ENCODE results near the gene RNF39.
A peak's percentile ranks its signal among the peaks of the same experiment; 100 is the strongest.

RNF39 gene

DNA sequence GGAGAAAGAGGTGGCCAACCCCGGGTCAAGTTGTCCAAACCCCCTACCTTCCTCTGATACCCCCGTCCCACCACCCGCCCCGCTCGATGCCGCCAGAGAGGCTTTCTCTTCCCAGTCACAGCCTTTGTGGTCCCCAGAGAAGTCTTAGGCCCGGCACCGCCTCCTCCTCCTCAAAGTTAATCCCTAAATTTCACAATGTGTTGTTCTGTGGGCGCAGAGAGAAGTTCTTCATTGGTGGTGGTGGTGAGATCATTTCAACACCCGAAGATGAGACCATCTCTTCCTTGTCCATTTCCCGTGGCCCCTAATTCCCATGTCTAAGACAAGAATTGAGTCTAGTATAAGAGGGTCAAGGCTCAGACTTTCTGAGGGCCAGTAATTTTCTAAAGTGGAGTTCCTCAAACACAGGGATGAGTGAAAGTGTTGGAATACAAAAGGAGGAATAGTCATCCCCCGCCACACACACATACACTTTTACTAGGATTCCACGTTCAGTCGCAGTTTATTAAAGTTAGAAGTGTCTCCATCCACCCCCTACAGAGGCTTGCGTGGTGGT, 26.9 kb upstream of the RNF39 start:
- DNase-seq (ENCODE audit: low read depth): peak; percentile 60
- TF ChIP-seq, protein P1, sequence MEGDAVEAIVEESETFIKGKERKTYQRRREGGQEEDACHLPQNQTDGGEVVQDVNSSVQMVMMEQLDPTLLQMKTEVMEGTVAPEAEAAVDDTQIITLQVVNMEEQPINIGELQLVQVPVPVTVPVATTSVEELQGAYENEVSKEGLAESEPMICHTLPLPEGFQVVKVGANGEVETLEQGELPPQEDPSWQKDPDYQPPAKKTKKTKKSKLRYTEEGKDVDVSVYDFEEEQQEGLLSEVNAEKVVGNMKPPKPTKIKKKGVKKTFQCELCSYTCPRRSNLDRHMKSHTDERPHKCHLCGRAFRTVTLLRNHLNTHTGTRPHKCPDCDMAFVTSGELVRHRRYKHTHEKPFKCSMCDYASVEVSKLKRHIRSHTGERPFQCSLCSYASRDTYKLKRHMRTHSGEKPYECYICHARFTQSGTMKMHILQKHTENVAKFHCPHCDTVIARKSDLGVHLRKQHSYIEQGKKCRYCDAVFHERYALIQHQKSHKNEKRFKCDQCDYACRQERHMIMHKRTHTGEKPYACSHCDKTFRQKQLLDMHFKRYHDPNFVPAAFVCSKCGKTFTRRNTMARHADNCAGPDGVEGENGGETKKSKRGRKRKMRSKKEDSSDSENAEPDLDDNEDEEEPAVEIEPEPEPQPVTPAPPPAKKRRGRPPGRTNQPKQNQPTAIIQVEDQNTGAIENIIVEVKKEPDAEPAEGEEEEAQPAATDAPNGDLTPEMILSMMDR (conservative IDR thresholded peaks at IDR 0.05; ENCODE audit: low read length): no peak
- H3K4me3 ChIP-seq (ENCODE audit: low read length): peak overlapping the region; percentile 53

DNA sequence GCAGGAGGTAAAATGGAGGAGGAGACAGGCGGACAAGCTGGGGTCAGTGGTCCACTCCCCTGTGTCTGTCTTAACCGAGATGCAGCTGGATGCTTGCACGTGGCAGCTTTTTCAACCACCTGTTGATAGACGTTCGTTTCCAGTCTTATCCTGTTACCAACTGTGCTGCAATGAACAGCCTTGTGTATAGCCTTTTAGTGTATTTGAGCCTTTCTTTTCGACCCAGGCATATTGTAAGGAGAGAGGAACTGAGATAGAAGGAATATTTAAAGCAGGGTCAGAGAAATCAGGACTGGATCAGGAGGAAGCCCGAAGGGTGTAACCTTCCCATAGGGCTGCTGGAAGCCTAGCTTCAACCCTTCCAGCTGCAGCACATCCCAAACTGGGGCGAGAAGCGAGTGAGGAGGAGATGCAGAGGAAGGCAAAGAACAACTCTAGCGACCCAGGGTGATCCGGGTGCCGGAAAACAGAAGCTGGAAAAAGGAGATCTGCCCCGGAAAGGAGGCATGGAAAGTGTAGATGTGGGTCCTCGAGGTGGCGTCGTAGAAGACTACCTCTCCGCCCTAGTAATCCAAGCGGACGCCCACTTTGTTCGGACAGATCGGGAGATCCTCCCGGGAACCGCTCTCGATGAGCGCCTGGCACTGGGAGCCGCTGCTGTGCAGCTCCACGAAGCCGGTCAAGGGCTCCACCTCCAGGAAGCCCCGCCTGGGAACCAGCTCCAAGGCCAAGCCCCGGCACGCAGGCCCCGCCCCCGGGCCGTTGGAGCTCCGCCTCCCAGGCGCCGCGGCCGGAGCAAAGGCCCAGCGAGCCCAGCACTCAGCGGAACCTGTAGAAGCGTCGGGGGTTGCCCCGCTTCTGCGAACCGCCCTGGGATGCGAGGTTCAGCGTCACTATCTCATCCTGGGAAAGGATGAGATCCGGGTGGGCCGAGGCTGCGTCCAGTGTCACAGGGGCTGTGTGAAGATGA, 26.2 kb upstream of the RNF39 start:
- TF ChIP-seq, protein P1 (conservative IDR thresholded peaks at IDR 0.05; ENCODE audit: low read length): peak; percentile 33; the same call in 1 of the 2 replicates
- peak overlapping the region; percentile 64 for H3K4me3 ChIP-seq (ENCODE audit: low read length)
- peak; percentile 83 for DNase-seq (ENCODE audit: low read depth)

DNA sequence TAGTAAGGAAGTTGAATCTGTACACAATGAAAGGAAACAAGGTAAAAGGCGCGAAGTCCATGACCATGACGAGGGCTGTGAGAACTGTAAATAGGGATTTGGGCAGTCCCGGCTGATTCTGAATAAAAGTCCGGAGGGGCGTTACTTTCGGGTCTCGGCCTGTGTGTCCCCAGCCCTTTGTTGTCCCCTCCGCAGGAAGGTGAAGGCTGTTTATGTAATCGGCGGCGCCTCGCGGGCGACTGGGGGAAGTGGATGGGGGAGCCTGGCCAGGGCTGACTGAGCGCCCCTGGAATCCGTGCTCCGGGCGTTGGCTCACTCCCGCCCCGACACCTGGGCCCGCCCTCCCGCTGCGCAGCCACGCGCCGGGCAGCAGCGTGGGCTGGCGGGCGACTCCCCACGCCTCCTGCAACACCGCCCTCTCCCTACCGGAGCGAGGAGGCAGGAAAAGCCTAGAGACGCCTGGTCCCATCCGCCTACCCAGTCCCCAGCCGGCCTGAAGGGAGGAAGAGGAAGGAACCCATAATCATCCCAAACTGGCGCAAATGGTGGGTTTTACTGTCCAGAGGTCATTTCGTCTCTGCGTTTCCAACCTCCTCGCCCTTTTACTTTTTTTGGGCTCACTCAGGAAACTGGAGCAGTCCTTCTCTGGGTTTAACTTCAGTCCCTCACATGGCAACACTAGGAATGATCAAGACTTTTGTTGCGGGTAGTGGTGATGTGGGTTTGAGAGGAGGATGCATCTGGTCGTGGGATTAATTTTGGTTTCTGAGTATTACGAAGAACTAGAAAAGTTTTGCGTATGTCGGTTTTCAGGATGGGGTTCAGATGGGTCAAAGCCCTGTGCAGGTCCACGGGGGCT, 25.2 kb upstream of the RNF39 start:
- TF ChIP-seq, protein P1 (conservative IDR thresholded peaks at IDR 0.05; ENCODE audit: low read length): no peak
- DNase-seq (ENCODE audit: low read depth): no peak

GRCh38 chr6:30100154-30100553, 24.6 kb upstream of the RNF39 start:
- DNase-seq (ENCODE audit: low read depth): no peak
- TF ChIP-seq, protein P1 (conservative IDR thresholded peaks at IDR 0.05; ENCODE audit: low read length): no peak
- H3K4me3 ChIP-seq (ENCODE audit: low read length): no peak overlapping the region

More for the DNA sequence above, 25.2 kb upstream of the RNF39 start:
- H3K4me3 ChIP-seq (ENCODE audit: low read length): peak overlapping the region; percentile 18

DNA sequence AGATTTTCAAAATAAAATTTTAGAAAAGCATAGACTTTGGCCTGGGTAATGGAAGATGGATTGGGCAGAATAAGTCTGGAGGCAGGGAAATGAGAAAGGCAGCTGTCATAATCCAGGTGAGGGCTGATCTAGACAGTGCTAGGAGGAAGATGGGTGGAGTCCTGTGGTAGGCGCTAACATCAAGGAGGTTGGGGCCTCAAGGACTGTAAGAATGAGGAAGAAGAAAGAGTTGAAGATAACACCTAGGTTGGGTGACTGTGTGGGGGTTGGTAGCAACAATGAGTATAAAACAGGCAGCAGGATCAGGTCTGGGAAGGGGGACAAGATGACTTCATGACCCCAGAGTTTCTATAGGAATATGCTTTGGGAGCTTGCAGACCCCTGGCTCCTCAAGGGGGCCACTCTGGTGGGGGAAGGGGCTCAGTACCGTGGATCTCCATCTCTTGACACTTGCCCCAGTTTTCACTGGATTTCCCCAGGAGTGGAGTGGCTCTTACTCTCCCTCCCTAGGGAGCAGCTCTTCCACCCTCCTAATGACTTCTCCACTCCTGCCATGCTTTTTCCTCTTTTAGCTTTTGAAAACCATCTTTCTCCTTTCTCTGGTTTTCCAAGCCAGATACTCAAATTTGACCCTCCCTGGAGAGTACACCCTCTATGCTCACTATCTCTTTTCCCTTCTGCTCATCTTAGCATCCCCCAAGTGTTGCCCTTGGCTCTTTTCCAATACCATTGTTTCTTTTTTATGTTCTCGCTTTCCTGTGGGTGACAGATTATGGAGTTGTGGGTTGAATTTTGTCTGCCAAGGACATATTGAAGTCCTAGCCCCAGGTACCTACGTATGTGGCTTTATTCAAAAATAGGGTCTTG, 22.6 kb upstream of the RNF39 start:
- H3K4me3 ChIP-seq (ENCODE audit: low read length): no peak overlapping the region
- no peak for DNase-seq (ENCODE audit: low read depth)
- TF ChIP-seq, protein P1 (conservative IDR thresholded peaks at IDR 0.05; ENCODE audit: low read length): no peak

DNA sequence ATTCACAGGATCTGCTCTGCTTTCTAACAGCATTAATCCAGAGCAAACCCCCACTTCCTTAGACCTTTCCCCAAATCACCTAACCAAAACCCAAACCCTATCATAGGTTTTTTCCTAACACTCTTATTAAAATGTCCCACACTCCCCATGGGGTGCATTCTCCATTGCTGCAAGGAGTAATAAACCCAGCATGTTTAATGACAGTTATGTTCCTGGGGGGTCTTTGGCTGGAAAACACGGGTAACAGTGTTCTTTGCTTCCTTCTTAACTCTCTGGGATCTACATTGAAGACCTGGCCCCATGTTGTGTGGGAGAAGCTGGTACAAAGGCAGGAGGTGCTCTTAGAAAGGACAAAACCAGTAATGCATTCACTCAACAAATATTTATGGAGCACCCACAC, 21.3 kb upstream of the RNF39 start:
- TF ChIP-seq, protein P1 (conservative IDR thresholded peaks at IDR 0.05; ENCODE audit: low read length): no peak
- DNase-seq (ENCODE audit: low read depth): no peak

More for the DNA sequence above, 21.3 kb upstream of the RNF39 start:
- no peak overlapping the region for H3K4me3 ChIP-seq (ENCODE audit: low read length)
